ENCODE results near the gene BEND6.

Gene BEND6

GRCh38 chr6:56954403-56955170 lies at the start of gene BEND6:
TSS of gene BEND6 (plus strand) at chr6:56955107. CDS start at chr6:56981811, 26,704 bp downstream.
- H3K9me3 ChIP-seq (ENCODE audit: insufficient read depth, low read length), result no peaks in the 10 kb centered on the region
- no peak within 1 kb of the TSS for H3K27ac ChIP-seq (ENCODE audit: low read length)
- H3K36me3 ChIP-seq (replicated peaks; ENCODE audit: low read depth, low read length), result no peaks in the 10 kb centered on the region
- H4K20me1 ChIP-seq (ENCODE audit: insufficient read depth, low read length), result no peaks in the 10 kb centered on the region
- H3K4me3 ChIP-seq (ENCODE audit: low read length), result peak within 1 kb of the TSS; percentile 83
- H2AFZ ChIP-seq (ENCODE audit: low read depth, low read length), result peak within 1 kb of the TSS; percentile 96
- H3K4me2 ChIP-seq (ENCODE audit: low read length), result peak within 1 kb of the TSS; percentile 96
- H3K4me1 ChIP-seq (ENCODE audit: low read length), result peaks cover 15% of the 10 kb centered on the region
- peaks cover 27% of the 10 kb centered on the region for H3K27me3 ChIP-seq (ENCODE audit: low read depth, low read length)
- H3K9ac ChIP-seq (ENCODE audit: low read length), result peak within 1 kb of the TSS; percentile 64
- no peak for TF ChIP-seq CTCF (IDR thresholded peaks at IDR 0.05; ENCODE audit: low read depth, low read length)
- no peak for TF ChIP-seq EZH2phosphoT487 (IDR thresholded peaks at IDR 0.05; ENCODE audit: low read depth)
- no peaks in the 10 kb centered on the region for H3K79me2 ChIP-seq (ENCODE audit: low read length)

- H3K79me2 ChIP-seq (ENCODE audit: low read length), result no peaks in the 10 kb centered on the region
- H3K9me3 ChIP-seq (ENCODE audit: insufficient read depth, low read length), result no peaks in the 10 kb centered on the region
- H3K4me1 ChIP-seq (ENCODE audit: low read length), result peaks cover 11% of the 10 kb centered on the region
- peak overlapping the region; percentile 43; the same call in 1 of the 2 replicates for H2AFZ ChIP-seq (ENCODE audit: low read depth, low read length)
- no peak overlapping the region for H3K4me2 ChIP-seq (ENCODE audit: low read length)
- no peak overlapping the region for H3K9ac ChIP-seq (ENCODE audit: low read length)
- TF ChIP-seq CTCF (IDR thresholded peaks at IDR 0.05; ENCODE audit: low read depth, low read length) (no peak), EZH2phosphoT487 (IDR thresholded peaks at IDR 0.05; ENCODE audit: low read depth) (no peak)
- no peak overlapping the region for H3K27ac ChIP-seq (ENCODE audit: low read length)
- no peaks in the 10 kb centered on the region for H4K20me1 ChIP-seq (ENCODE audit: insufficient read depth, low read length)
- no peaks in the 10 kb centered on the region for H3K36me3 ChIP-seq (replicated peaks; ENCODE audit: low read depth, low read length)
- H3K27me3 ChIP-seq (ENCODE audit: low read depth, low read length), result no peaks in the 10 kb centered on the region
- H3K4me3 ChIP-seq (ENCODE audit: low read length), result no peak overlapping the region
Observed at GRCh38 chr6:56905378-56905777, 49.5 kb upstream of the BEND6 start.

GRCh38 chr6:56906752-56907151 lies 48.2 kb upstream of the BEND6 start:
- Histone ChIP-seq H3K79me2 (ENCODE audit: low read length) (no peaks in the 10 kb centered on the region), H3K36me3 (replicated peaks; ENCODE audit: low read depth, low read length) (no peaks in the 10 kb centered on the region), H3K4me2 (ENCODE audit: low read length) (no peak overlapping the region), H3K4me3 (ENCODE audit: low read length) (no peak overlapping the region), H3K27me3 (ENCODE audit: low read depth, low read length) (no peaks in the 10 kb centered on the region), H3K4me1 (ENCODE audit: low read length) (peaks cover 11% of the 10 kb centered on the region), H4K20me1 (ENCODE audit: insufficient read depth, low read length) (no peaks in the 10 kb centered on the region), H3K9ac (ENCODE audit: low read length) (no peak overlapping the region), H3K9me3 (ENCODE audit: insufficient read depth, low read length) (no peaks in the 10 kb centered on the region), H3K27ac (ENCODE audit: low read length) (no peak overlapping the region), H2AFZ (ENCODE audit: low read depth, low read length) (no peak overlapping the region)
- TF ChIP-seq CTCF (IDR thresholded peaks at IDR 0.05; ENCODE audit: low read depth, low read length), result no peak
- TF ChIP-seq EZH2phosphoT487 (IDR thresholded peaks at IDR 0.05; ENCODE audit: low read depth), result no peak

GRCh38 chr6:56909115-56909907 lies 45.6 kb upstream of the BEND6 start:
- no peaks in the 10 kb centered on the region for H3K36me3 ChIP-seq (replicated peaks; ENCODE audit: low read depth, low read length)
- H3K9me3 ChIP-seq (ENCODE audit: insufficient read depth, low read length), result no peaks in the 10 kb centered on the region
- peaks cover 4% of the 10 kb centered on the region for H3K4me1 ChIP-seq (ENCODE audit: low read length)
- H3K79me2 ChIP-seq (ENCODE audit: low read length), result no peaks in the 10 kb centered on the region
- no peak overlapping the region for H3K4me2 ChIP-seq (ENCODE audit: low read length)
- no peak overlapping the region for H2AFZ ChIP-seq (ENCODE audit: low read depth, low read length)
- H3K9ac ChIP-seq (ENCODE audit: low read length), result no peak overlapping the region
- H3K27me3 ChIP-seq (ENCODE audit: low read depth, low read length), result no peaks in the 10 kb centered on the region
- no peak for TF ChIP-seq EZH2phosphoT487 (IDR thresholded peaks at IDR 0.05; ENCODE audit: low read depth)
- no peak for TF ChIP-seq CTCF (IDR thresholded peaks at IDR 0.05; ENCODE audit: low read depth, low read length)
- no peaks in the 10 kb centered on the region for H4K20me1 ChIP-seq (ENCODE audit: insufficient read depth, low read length)
- no peak overlapping the region for H3K27ac ChIP-seq (ENCODE audit: low read length)
- H3K4me3 ChIP-seq (ENCODE audit: low read length), result no peak overlapping the region
